HEK293 (cell line): Measurements from ENCODE around the gene SHE.

ENCODE experiments used
- CTCF ChIA-PET: fragments of 350-600 bp; formaldehyde crosslinking; extraction: SDS; loops from one replicate; lab custom pipeline; 2021; ENCODE audit warnings: antibody characterized with exemption; lab: Yijun Ruan, JAX
- POLR2A ChIA-PET: fragments of 300-600 bp; formaldehyde crosslinking; extraction: SDS; loops from one replicate; lab custom pipeline; 2020; ENCODE audit warnings: antibody characterized with exemption, inconsistent platforms; lab: Yijun Ruan, JAX
- H3K27ac ChIP-seq: fragments of 200-500 bp; sonication (Bioruptor generic); 2 replicates; pipeline ENCODE4 v1.5.1; 2014; ENCODE audit warnings: low read depth, low read length, control low read depth, inconsistent platforms; ENCODE audit errors: extremely low read depth
- H3K36me3 ChIP-seq, 2 experiments: fragments of 200-500 bp in 1 of 2; sonication (Bioruptor generic) in 1 of 2; 1 replicate in 1 of 2; 2 replicates in 1 of 2; pipeline ENCODE4 v1.5.1; 2014 to 2017; ENCODE audit warnings: inconsistent platforms in 2 of 2, low read length in 2 of 2; ENCODE audit not compliant: control insufficient read depth in 2 of 2, insufficient read depth in 1 of 2
- H3K4me1 ChIP-seq: fragments of 200-500 bp; sonication (Bioruptor generic); 2 replicates; pipeline ENCODE4 v1.5.1; 2014; ENCODE audit warnings: mild to moderate bottlenecking, low read length, inconsistent platforms; ENCODE audit not compliant: control insufficient read depth, insufficient read depth
- H3K4me3 ChIP-seq: 2 replicates; pipeline ENCODE4 v1.5.1; 2011; ENCODE audit warnings: low read depth, mild to moderate bottlenecking, control low read depth, low read length, moderate library complexity
- H3K9me3 ChIP-seq: fragments of 200-500 bp; sonication (Bioruptor generic); 2 replicates; pipeline ENCODE4 v1.5.1; 2014; ENCODE audit warnings: low read depth, low read length, inconsistent platforms; ENCODE audit not compliant: control insufficient read depth, insufficient read depth
- AEBP2 ChIP-seq: fragments of 450-650 bp; formaldehyde crosslinking; IDR thresholded peaks from 2 replicates; pipeline ENCODE4 v1.5.1; 2016; ENCODE audit warnings: missing biosample characterization, missing genetic modification characterization, borderline replicate concordance
- HOXC10 ChIP-seq: sonication (generic); formaldehyde crosslinking; IDR thresholded peaks from 2 replicates; pipeline ENCODE4 v1.8.1; 2023; ENCODE audit warnings: mild to moderate bottlenecking, missing genetic modification reagents
- KLF7 ChIP-seq: fragments of 450-650 bp; formaldehyde crosslinking; IDR thresholded peaks from 2 replicates; pipeline ENCODE4 v1.5.1; 2016; ENCODE audit warnings: missing biosample characterization, missing genetic modification characterization, borderline replicate concordance
- KLF9 ChIP-seq: fragments of 450-650 bp; formaldehyde crosslinking; IDR thresholded peaks from 2 replicates; pipeline ENCODE4 v1.5.1; 2016; ENCODE audit warnings: missing biosample characterization, missing genetic modification characterization, low read depth
- PRDM4 ChIP-seq: fragments of 450-650 bp; formaldehyde crosslinking; IDR thresholded peaks from 2 replicates; pipeline ENCODE4 v1.5.1; 2017; ENCODE audit warnings: missing biosample characterization, missing genetic modification characterization
- ZFP37 ChIP-seq: fragments of 450-650 bp; formaldehyde crosslinking; IDR thresholded peaks from 2 replicates; pipeline ENCODE4 v1.5.1; 2016; ENCODE audit warnings: missing biosample characterization, missing genetic modification characterization
- ZFP41 ChIP-seq: fragments of 450-650 bp; formaldehyde crosslinking; IDR thresholded peaks from 2 replicates; pipeline ENCODE4 v1.5.1; 2016; ENCODE audit warnings: missing biosample characterization, missing genetic modification characterization, borderline replicate concordance
- ZFP69B ChIP-seq: fragments of 450-650 bp; formaldehyde crosslinking; IDR thresholded peaks from 2 replicates; pipeline ENCODE4 v1.5.1; 2016; ENCODE audit warnings: missing biosample characterization, missing genetic modification characterization
- ZNF184 ChIP-seq: fragments of 450-650 bp; IDR thresholded peaks from 2 replicates; pipeline ENCODE4 v1.5.1; 2018; ENCODE audit warnings: missing biosample characterization, mild to moderate bottlenecking, missing genetic modification characterization
- ZNF248 ChIP-seq: fragments of 450-650 bp; formaldehyde crosslinking; IDR thresholded peaks from 2 replicates; pipeline ENCODE4 v1.5.1; 2017; ENCODE audit warnings: missing biosample characterization, missing genetic modification characterization
- ZNF354C ChIP-seq: fragments of 450-650 bp; formaldehyde crosslinking; IDR thresholded peaks from 2 replicates; pipeline ENCODE4 v1.5.1; 2016; ENCODE audit warnings: missing biosample characterization, missing genetic modification characterization, low read depth, borderline replicate concordance
- ZNF394 ChIP-seq: fragments of 450-650 bp; formaldehyde crosslinking; IDR thresholded peaks from 2 replicates; pipeline ENCODE4 v1.5.1; 2016; ENCODE audit warnings: missing biosample characterization, missing genetic modification characterization, mild to moderate bottlenecking, moderate library complexity, borderline replicate concordance
- ZNF416 ChIP-seq: fragments of 450-650 bp; formaldehyde crosslinking; IDR thresholded peaks from 2 replicates; pipeline ENCODE4 v1.5.1; 2016; ENCODE audit warnings: missing biosample characterization, missing genetic modification characterization
- ZNF510 ChIP-seq: fragments of 450-650 bp; formaldehyde crosslinking; IDR thresholded peaks from 2 replicates; pipeline ENCODE4 v1.5.1; 2018; ENCODE audit warnings: mild to moderate bottlenecking, missing genetic modification characterization, missing biosample characterization; ENCODE audit not compliant: insufficient replicate concordance
- ZNF548 ChIP-seq: fragments of 450-650 bp; formaldehyde crosslinking; IDR thresholded peaks from 2 replicates; pipeline ENCODE4 v1.5.1; 2016; ENCODE audit warnings: missing biosample characterization, missing genetic modification characterization
- ZNF600 ChIP-seq: fragments of 450-650 bp; formaldehyde crosslinking; IDR thresholded peaks from 2 replicates; pipeline ENCODE4 v1.5.1; 2016; ENCODE audit warnings: missing biosample characterization, missing genetic modification characterization
- ZNF692 ChIP-seq: fragments of 450-650 bp; formaldehyde crosslinking; IDR thresholded peaks from 2 replicates; pipeline ENCODE4 v1.5.1; 2016; ENCODE audit warnings: missing biosample characterization, missing genetic modification characterization
- ZNF704 ChIP-seq: fragments of 450-650 bp; formaldehyde crosslinking; IDR thresholded peaks from 2 replicates; pipeline ENCODE4 v1.5.1; 2016; ENCODE audit warnings: missing biosample characterization, missing genetic modification characterization

The SHE gene

GRCh38 chr1:154550070-154550469 lies 47.9 kb upstream of the SHE start:
- H3K4me1 ChIP-seq: no peaks in the 10 kb centered on the region
- no peak overlapping the region for H3K4me3 ChIP-seq
- CTCF ChIA-PET: interaction anchor here (6.6 kb wide), 1 partner anchor 70 kb away, joined by 205 read pairs; no protein-coding TSS in a partner anchor
- TF ChIP-seq PRDM4 (tag by site-specific recombination): peak; percentile 65; the same call in 1 of the 2 replicates
- no peak for TF ChIP-seq ZNF394 (tag by site-specific recombination)
- no peak overlapping the region for H3K27ac ChIP-seq
- H3K9me3 ChIP-seq: no peaks in the 10 kb centered on the region
- POLR2A ChIA-PET: interaction anchor here (0.7 kb wide), 1 partner anchor 133 kb away, joined by 4 read pairs; no protein-coding TSS in a partner anchor
- peaks cover 17 to 71% of the 10 kb centered on the region in 2 experiments for H3K36me3 ChIP-seq

- TF ChIP-seq ZNF600 (tag by site-specific recombination) (0 out of 2 replicates have a peak, but pooled peaks have one; percentile 21), ZNF692 (0 out of 2 replicates have a peak, but pooled peaks have one; percentile 38), ZNF416 (tag by site-specific recombination) (no peak), ZNF510 (tag by site-specific recombination) (no peak), ZNF548 (no peak), ZFP37 (no peak)
- TF ChIP-seq, all 188 proteins: peak for 2
- Histone ChIP-seq H3K9me3 (no peaks in the 10 kb centered on the region), H3K36me3 (peaks cover 17 to 63% of the 10 kb centered on the region in 2 experiments), H3K4me1 (no peaks in the 10 kb centered on the region), H3K4me3 (no peak overlapping the region), H3K27ac (no peak overlapping the region)
- ChIA-PET CTCF (interaction anchor here (1.0 to 6.6 kb wide), 3 partner anchors 70 to 447 kb away, joined by 3 to 205 read pairs (median 3); no protein-coding TSS in a partner anchor), POLR2A (no interaction called here)
These were observed 47.1 kb upstream of the SHE start for GRCh38 chr1:154549202-154549770.

- H3K36me3 ChIP-seq: peaks cover 16 to 51% of the 10 kb centered on the region in 2 experiments
- no peaks in the 10 kb centered on the region for H3K4me1 ChIP-seq
- H3K4me3 ChIP-seq: no peak overlapping the region
- no peaks in the 10 kb centered on the region for H3K9me3 ChIP-seq
- TF ChIP-seq ZNF704 (tag by site-specific recombination) (no peak), KLF9 (tag by site-specific recombination) (no peak)
- ChIA-PET CTCF (interaction anchor here (0.7 to 6.6 kb wide), 2 partner anchors 68 to 202 kb away, joined by 4 to 205 read pairs; no protein-coding TSS in a partner anchor), POLR2A (no interaction called here)
- no peak overlapping the region for H3K27ac ChIP-seq
These were observed 45.8 kb upstream of the SHE start for GRCh38 chr1:154548028-154548427.

- H3K27ac ChIP-seq: no peak overlapping the region
- POLR2A ChIA-PET: interaction anchor here (0.6 to 1.2 kb wide), 3 partner anchors 11 to 238 kb away, joined by 4 to 8 read pairs (median 5); no protein-coding TSS in a partner anchor
- CTCF ChIA-PET: interaction anchor here (0.5 to 6.6 kb wide), 46 partner anchors 8 to 538 kb away, joined by 3 to 205 read pairs (median 4); partner anchors contain the start of gene ATP8B2
- no peak overlapping the region for H3K4me3 ChIP-seq
- H3K9me3 ChIP-seq: no peaks in the 10 kb centered on the region
- peaks cover 13 to 43% of the 10 kb centered on the region in 2 experiments for H3K36me3 ChIP-seq
- H3K4me1 ChIP-seq: no peaks in the 10 kb centered on the region
- TF ChIP-seq ZNF600 (tag by site-specific recombination) (no peak), KLF7 (tag by site-specific recombination) (no peak), ZFP69B (no peak), ZNF248 (tag by site-specific recombination) (no peak), ZNF184 (tag by site-specific recombination) (no peak), ZFP41 (tag by site-specific recombination) (no peak), ZNF354C (tag by site-specific recombination) (no peak), AEBP2 (no peak), HOXC10 (CRISPR knock-in tag) (no peak)
These were observed 45.0 kb upstream of the SHE start for GRCh38 chr1:154547105-154547732.
